Hematopoietic multipotent progenitor cell treated with erythropoietin and hydrocortisone succinate and interleukin-3 and kit ligand, for 8 days (in vitro differentiated cells): ENCODE data around the gene SELENOT.
"Not testable (repeated sequence)": the region's sequence is repeated elsewhere in the genome, so short reads cannot be mapped to it uniquely, and the experiment has no call there.

Experiments used
- DNase-seq: peaks from one replicate; pipeline ENCODE4 v3.0.0-alpha.2; 2015

SELENOT gene

GRCh38 chr3:150609988-150610387, 6.9 kb downstream of the SELENOT start:
- DNase-seq: no peak

- no peak for DNase-seq
Measured at GRCh38 chr3:150610785-150611184, 7.7 kb downstream of the SELENOT start.

GRCh38 chr3:150611666-150612065, 8.5 kb downstream of the SELENOT start:
- DNase-seq: no peak

- DNase-seq: no peak
Measured at GRCh38 chr3:150612494-150612893, 9.4 kb downstream of the SELENOT start.

- no peak for DNase-seq
Measured at GRCh38 chr3:150613034-150613433, 9.9 kb downstream of the SELENOT start.

- no peak for DNase-seq
Measured at GRCh38 chr3:150613709-150614480, 10.8 kb downstream of the SELENOT start.

- DNase-seq: no peak
Measured at GRCh38 chr3:150620002-150620689, 17.0 kb downstream of the SELENOT start.

GRCh38 chr3:150622955-150623354, 19.8 kb downstream of the SELENOT start:
- DNase-seq: not testable (repeated sequence)

- DNase-seq: no peak
Measured at GRCh38 chr3:150623945-150624344, 20.8 kb downstream of the SELENOT start.

- no peak for DNase-seq
Measured at GRCh38 chr3:150626148-150626930, 23.2 kb downstream of the SELENOT start.

GRCh38 chr3:150627557-150627956, 24.4 kb downstream of the SELENOT start:
- no peak for DNase-seq

GRCh38 chr3:150631515-150632221, 28.5 kb downstream of the SELENOT start:
- peak; percentile 50 for DNase-seq

GRCh38 chr3:150635076-150635475, 32.0 kb downstream of the SELENOT start:
- no peak for DNase-seq

- peak; percentile 40 for DNase-seq
Measured at GRCh38 chr3:150635526-150635925, 32.4 kb downstream of the SELENOT start.

GRCh38 chr3:150636258-150636657, 33.1 kb downstream of the SELENOT start:
- DNase-seq: no peak

- DNase-seq: no peak
Measured at GRCh38 chr3:150639262-150639661, 36.1 kb downstream of the SELENOT start.

- no peak for DNase-seq
Measured at GRCh38 chr3:150640256-150640655, 37.1 kb downstream of the SELENOT start.

- DNase-seq: no peak
Measured at GRCh38 chr3:150653110-150653561, 50.0 kb downstream of the SELENOT start.

GRCh38 chr3:150656316-150656715, 53.2 kb downstream of the SELENOT start:
- DNase-seq: no peak

GRCh38 chr3:150662410-150663200, 59.5 kb downstream of the SELENOT start:
- DNase-seq: no peak

- DNase-seq: no peak
Measured at GRCh38 chr3:150663461-150663860, 60.3 kb downstream of the SELENOT start.

GRCh38 chr3:150666167-150666566, 63.0 kb downstream of the SELENOT start:
- no peak for DNase-seq
